H1 (cell line): Measurements from ENCODE around the gene GNAI2. TPM values are rescaled to one million over a fixed set of nuclear protein-coding genes. Genes with fewer than 3 reads are reported as not detected.

ENCODE experiments used
- CHD1 ChIP-seq: IDR thresholded peaks from 2 replicates; pipeline ENCODE4 v1.6.1; 2012; ENCODE audit warnings: low read depth, low read length, improper control_type of control experiment
- CHD7 ChIP-seq: fragments of 300-600 bp; sonication (generic); IDR thresholded peaks from 2 replicates; pipeline ENCODE4 v1.7.1; 2012; ENCODE audit warnings: low read length, moderate library complexity, mild to moderate bottlenecking, inconsistent platforms; ENCODE audit not compliant: insufficient replicate concordance
- polyA plus RNA-seq, 7 experiments: library from polyadenylated mRNA; depleted of rRNA in 3 of 7; stranded (reverse) in 5 of 7; unstranded in 2 of 7; fragments of >200 nt in 5 of 7; fragments of 200-250 nt in 2 of 7; gene quantifications; 1 replicate in 5 of 7; 2 replicates in 1 of 7; 4 replicates in 1 of 7; pipeline versions ENCODE4 v1.2.1 to v1.2.3, GENCODE V29; 2011 to 2013; ENCODE audit warnings: missing spikeins in 2 of 7, mixed read lengths in 2 of 7
- total RNA-seq: library from RNA; stranded (reverse); fragmentation: NEBNext Ultra II Directional; extraction: Animal tissue kit (Norgen Biotek cat#: 25700); gene quantifications from 2 replicates; pipeline ENCODE4 v1.2.1, GENCODE V29; 2021

GNAI2 gene
- total and polyA plus RNA-seq, 2 of the 8 experiments (the other 6 are each of a cell fraction or from before 2014, with no cell fraction given): 168 to 539 TPM

- TF ChIP-seq CHD7 (no peak), CHD1 (no peak)
Measured at GRCh38 chr3:50290161-50290641, 54.2 kb downstream of the GNAI2 start (continued).
